ENCODE results near the gene RAPSN.

DNA sequence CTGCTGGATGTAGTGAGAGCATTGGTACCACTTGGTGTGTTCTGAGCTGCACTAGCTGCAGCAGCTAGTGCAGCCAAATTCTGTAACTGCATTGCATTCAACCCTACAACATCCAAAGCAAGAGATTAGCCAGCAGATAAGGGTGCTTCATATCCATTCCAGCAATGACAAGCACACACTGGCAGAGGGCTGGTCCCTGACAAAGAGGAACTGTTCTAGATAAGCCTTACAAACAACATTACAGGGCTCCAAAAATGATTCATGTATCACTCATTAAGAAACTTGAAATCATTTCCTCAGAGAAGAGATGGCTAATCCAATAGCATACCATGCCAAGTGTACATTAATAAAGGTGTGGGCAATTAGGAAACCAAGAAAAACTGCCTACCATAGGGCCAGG, 28.4 kb upstream of the RAPSN start:
- TF ChIP-seq, protein P1, sequence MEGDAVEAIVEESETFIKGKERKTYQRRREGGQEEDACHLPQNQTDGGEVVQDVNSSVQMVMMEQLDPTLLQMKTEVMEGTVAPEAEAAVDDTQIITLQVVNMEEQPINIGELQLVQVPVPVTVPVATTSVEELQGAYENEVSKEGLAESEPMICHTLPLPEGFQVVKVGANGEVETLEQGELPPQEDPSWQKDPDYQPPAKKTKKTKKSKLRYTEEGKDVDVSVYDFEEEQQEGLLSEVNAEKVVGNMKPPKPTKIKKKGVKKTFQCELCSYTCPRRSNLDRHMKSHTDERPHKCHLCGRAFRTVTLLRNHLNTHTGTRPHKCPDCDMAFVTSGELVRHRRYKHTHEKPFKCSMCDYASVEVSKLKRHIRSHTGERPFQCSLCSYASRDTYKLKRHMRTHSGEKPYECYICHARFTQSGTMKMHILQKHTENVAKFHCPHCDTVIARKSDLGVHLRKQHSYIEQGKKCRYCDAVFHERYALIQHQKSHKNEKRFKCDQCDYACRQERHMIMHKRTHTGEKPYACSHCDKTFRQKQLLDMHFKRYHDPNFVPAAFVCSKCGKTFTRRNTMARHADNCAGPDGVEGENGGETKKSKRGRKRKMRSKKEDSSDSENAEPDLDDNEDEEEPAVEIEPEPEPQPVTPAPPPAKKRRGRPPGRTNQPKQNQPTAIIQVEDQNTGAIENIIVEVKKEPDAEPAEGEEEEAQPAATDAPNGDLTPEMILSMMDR (IDR thresholded peaks at IDR 0.05) = no peak
- no peak for TF ChIP-seq POLR2A (IDR thresholded peaks at IDR 0.05)
